Fibroblast of lung (primary cell): ENCODE measurements around the gene SPANXD. TPM values are rescaled to one million over a fixed set of nuclear protein-coding genes. Genes with fewer than 3 reads are reported as not detected.
A peak's percentile ranks its signal among the peaks of the same experiment; 100 is the strongest.

Experiments
- DNase-seq, 2 donors: peaks; one replicate each; pipeline versions ENCODE4 v3.0.0 to v3.0.0-alpha.2; 2010; ENCODE audit warnings: low read depth in 2 of 2
- H2AFZ ChIP-seq: 2 replicates; pipeline ENCODE4 v1.5.1; 2012; ENCODE audit warnings: low read length, control low read depth, inconsistent platforms
- H3K27ac ChIP-seq: 2 replicates; pipeline ENCODE4 v1.5.1; 2011; ENCODE audit warnings: low read length, control low read depth; ENCODE audit not compliant: insufficient read depth
- H3K27me3 ChIP-seq: 2 replicates; pipeline ENCODE4 v1.5.1; 2011; ENCODE audit warnings: mild to moderate bottlenecking, low read length; ENCODE audit not compliant: control insufficient read depth, insufficient read depth
- H3K36me3 ChIP-seq: 2 replicates; pipeline ENCODE4 v1.5.1; 2011; ENCODE audit warnings: low read length; ENCODE audit not compliant: control insufficient read depth, insufficient read depth
- H3K4me1 ChIP-seq: 2 replicates; pipeline ENCODE4 v1.5.1; 2011; ENCODE audit warnings: low read length; ENCODE audit not compliant: control insufficient read depth, insufficient read depth; ENCODE audit errors: extremely low read depth
- H3K4me2 ChIP-seq: 2 replicates; pipeline ENCODE4 v1.5.1; 2011; ENCODE audit warnings: low read length, control low read depth; ENCODE audit not compliant: insufficient read depth; ENCODE audit errors: extremely low read depth
- H3K4me3 ChIP-seq, 4 experiments: fragments of 200-600 bp in 1 of 4; sonication (generic) in 1 of 4; replicated peaks in 1 of 4; 2 replicates each; pipeline ENCODE4 v1.5.1; 2011 to 2016; ENCODE audit warnings: low read length in 4 of 4, low read depth in 3 of 4, mild to moderate bottlenecking in 3 of 4, control low read depth in 2 of 4, inconsistent platforms in 1 of 4, mixed read lengths in 1 of 4; ENCODE audit not compliant: insufficient read depth in 1 of 4; ENCODE audit errors: control extremely low read depth in 1 of 4
- H3K79me2 ChIP-seq: 2 replicates; pipeline ENCODE4 v1.5.1; 2012; ENCODE audit warnings: mild to moderate bottlenecking, low read length, inconsistent platforms; ENCODE audit not compliant: control insufficient read depth, insufficient read depth
- H3K9ac ChIP-seq: 2 replicates; pipeline ENCODE4 v1.5.1; 2011; ENCODE audit warnings: mild to moderate bottlenecking, low read length, control low read depth; ENCODE audit not compliant: insufficient read depth
- H3K9me3 ChIP-seq: 2 replicates; pipeline ENCODE4 v1.5.1; 2012; ENCODE audit warnings: low read depth, low read length; ENCODE audit not compliant: control insufficient read depth, insufficient read depth
- H4K20me1 ChIP-seq: 2 replicates; pipeline ENCODE4 v1.5.1; 2011; ENCODE audit warnings: low read length; ENCODE audit not compliant: control insufficient read depth, insufficient read depth; ENCODE audit errors: extremely low read depth
- CTCF ChIP-seq, 2 donors: IDR thresholded peaks in 1 of 2; conservative IDR thresholded peaks in 1 of 2; 1 replicate in 1 of 2; 2 replicates in 1 of 2; pipeline ENCODE4 v1.5.1; 2011 to 2012; ENCODE audit warnings: low read length in 2 of 2, control low read depth in 1 of 2, inconsistent platforms in 1 of 2, low read depth in 1 of 2, mild to moderate bottlenecking in 1 of 2
- EZH2 ChIP-seq: IDR thresholded peaks from 2 replicates; pipeline ENCODE4 v1.5.1; 2012; ENCODE audit warnings: low read length, control low read depth, mild to moderate bottlenecking; ENCODE audit errors: missing control alignments
- polyA plus RNA-seq, 2 donors: library from polyadenylated mRNA; depleted of rRNA in 1 of 2; stranded (reverse) in 1 of 2; unstranded in 1 of 2; fragments of >200 nt; gene quantifications; 2 replicates each; pipeline ENCODE4 v1.2.1, GENCODE V29; 2011 to 2012; ENCODE audit warnings: missing spikeins in 1 of 2
- total RNA-seq: library from RNA; depleted of rRNA; stranded (reverse); fragments of >200 nt; gene quantifications from 2 replicates; pipeline ENCODE4 v1.2.1, GENCODE V29; 2014

The SPANXD gene
- total and polyA plus RNA-seq, 2 donors (not counting 1 experiment from before 2014, with no cell fraction given): not detected

GRCh38 chrX:141733371-141733770, 34.8 kb upstream of the SPANXD start:
- H3K9me3 ChIP-seq: no peaks in the 10 kb centered on the region
- no peaks in the 10 kb centered on the region for H3K79me2 ChIP-seq
- no peaks in the 10 kb centered on the region for H3K27me3 ChIP-seq
- no peak overlapping the region for H3K4me3 ChIP-seq
- H4K20me1 ChIP-seq: no peaks in the 10 kb centered on the region
- no peak overlapping the region for H3K27ac ChIP-seq
- DNase-seq: peak; percentile 48 to 81
- no peak overlapping the region for H3K9ac ChIP-seq
- H2AFZ ChIP-seq: no peak overlapping the region
- no peak overlapping the region for H3K4me2 ChIP-seq
- H3K36me3 ChIP-seq: no peaks in the 10 kb centered on the region
- no peak for TF ChIP-seq EZH2
- H3K4me1 ChIP-seq: no peaks in the 10 kb centered on the region

GRCh38 chrX:141732031-141732430, 33.5 kb upstream of the SPANXD start:
- Histone ChIP-seq H3K27me3 (no peaks in the 10 kb centered on the region), H3K79me2 (no peaks in the 10 kb centered on the region), H3K4me3 (no peak overlapping the region), H2AFZ (no peak overlapping the region), H3K9me3 (no peaks in the 10 kb centered on the region), H3K27ac (no peak overlapping the region), H3K4me1 (no peaks in the 10 kb centered on the region), H3K4me2 (no peak overlapping the region), H4K20me1 (no peaks in the 10 kb centered on the region), H3K36me3 (no peaks in the 10 kb centered on the region), H3K9ac (no peak overlapping the region)
- DNase-seq: peak in 1 of 2 donors; percentile 76
- TF ChIP-seq EZH2: no peak
- TF ChIP-seq CTCF (conservative IDR thresholded peaks at IDR 0.05 in 1 of 2, IDR thresholded peaks at IDR 0.05 in 1 of 2; ENCODE audit: low read depth in 1 of 2, low read length in 2 of 2): no peak

GRCh38 chrX:141724186-141724585, 25.6 kb upstream of the SPANXD start:
- Histone ChIP-seq H3K4me2 (no peak overlapping the region), H3K36me3 (no peaks in the 10 kb centered on the region), H3K79me2 (no peaks in the 10 kb centered on the region), H3K9ac (no peak overlapping the region), H2AFZ (no peak overlapping the region), H3K27ac (no peak overlapping the region), H3K4me3 (no peak overlapping the region), H3K9me3 (no peaks in the 10 kb centered on the region), H3K4me1 (no peaks in the 10 kb centered on the region), H3K27me3 (no peaks in the 10 kb centered on the region), H4K20me1 (no peaks in the 10 kb centered on the region)
- DNase-seq: peak in 1 of 2 donors; percentile 3
- TF ChIP-seq EZH2 (no peak), CTCF (conservative IDR thresholded peaks at IDR 0.05 in 1 of 2, IDR thresholded peaks at IDR 0.05 in 1 of 2; ENCODE audit: low read depth in 1 of 2, low read length in 2 of 2) (no peak)
